ENCODE results near the gene PEAK1. TPM values are rescaled to one million over a fixed set of nuclear protein-coding genes. Genes with fewer than 3 reads are reported as not detected.
A peak's percentile ranks its signal among the peaks of the same experiment; 100 is the strongest.

PEAK1 gene
- polyA plus RNA-seq, 3 donors = 25.2 to 39.1 (median 31.0) TPM

- no peak for DNase-seq
Observed at GRCh38 chr15:77369168-77369567, 50.7 kb downstream of the PEAK1 start.

DNA sequence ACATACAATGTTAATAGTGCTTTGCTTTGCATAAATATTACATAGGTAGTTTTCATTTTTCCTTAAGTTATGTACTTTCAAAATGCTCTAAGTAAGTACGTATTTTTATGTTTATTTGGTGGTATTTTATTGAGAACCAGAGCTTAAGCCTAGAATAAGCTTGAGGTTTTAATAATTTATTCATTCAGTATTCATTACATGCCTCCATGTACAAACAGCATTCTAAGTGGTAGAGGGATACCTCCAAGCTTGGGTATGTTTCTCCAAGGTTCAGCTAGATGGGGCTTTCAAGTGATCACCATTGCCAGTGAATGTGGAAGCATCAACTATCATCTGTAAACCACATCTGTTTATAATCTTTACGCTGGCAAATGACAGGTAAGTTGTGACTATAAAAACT is 52.3 kb downstream of the PEAK1 start:
- no peak for DNase-seq

GRCh38 chr15:77361456-77361855 is 58.4 kb downstream of the PEAK1 start:
- no peak for DNase-seq

- no peak for DNase-seq
Observed at GRCh38 chr15:77358545-77359240, 61.2 kb downstream of the PEAK1 start.

DNA sequence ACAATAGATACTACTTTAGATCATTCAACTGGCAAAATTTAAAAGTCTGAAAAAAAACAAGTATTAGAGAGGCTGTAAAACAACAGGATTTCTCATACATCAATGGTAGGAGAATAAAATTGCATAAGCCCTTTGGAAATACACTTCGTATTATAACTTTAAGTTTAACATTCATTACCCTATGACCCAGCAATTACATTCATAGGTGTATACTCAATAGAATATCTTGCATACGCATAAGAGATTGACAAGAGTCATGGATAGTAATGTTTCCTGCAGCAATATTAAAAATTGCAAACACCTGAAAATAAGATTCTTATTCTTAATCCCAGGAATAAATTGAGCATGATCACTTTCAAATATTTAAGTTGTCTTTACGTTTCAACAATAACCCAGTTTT is 63.6 kb downstream of the PEAK1 start:
- no peak for DNase-seq

DNA sequence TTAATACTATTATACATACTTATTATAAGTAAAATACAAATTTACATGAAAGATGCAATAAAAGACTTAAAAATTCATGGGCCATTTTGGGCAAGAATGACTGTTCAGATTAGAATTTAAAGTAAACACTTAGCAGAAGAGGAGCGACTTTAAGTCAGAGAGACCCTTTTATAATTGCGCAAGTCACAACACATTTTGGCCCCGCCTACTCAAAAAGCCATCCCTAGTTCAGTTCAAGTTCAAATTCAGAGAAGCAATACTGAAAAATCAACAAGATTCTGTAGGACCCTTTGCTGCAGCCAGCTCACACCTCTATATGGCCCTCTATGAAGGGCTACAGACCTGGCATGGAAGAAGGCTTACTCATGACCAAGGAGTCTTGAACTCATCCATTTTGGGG is 64.6 kb downstream of the PEAK1 start:
- no peak for DNase-seq

DNA sequence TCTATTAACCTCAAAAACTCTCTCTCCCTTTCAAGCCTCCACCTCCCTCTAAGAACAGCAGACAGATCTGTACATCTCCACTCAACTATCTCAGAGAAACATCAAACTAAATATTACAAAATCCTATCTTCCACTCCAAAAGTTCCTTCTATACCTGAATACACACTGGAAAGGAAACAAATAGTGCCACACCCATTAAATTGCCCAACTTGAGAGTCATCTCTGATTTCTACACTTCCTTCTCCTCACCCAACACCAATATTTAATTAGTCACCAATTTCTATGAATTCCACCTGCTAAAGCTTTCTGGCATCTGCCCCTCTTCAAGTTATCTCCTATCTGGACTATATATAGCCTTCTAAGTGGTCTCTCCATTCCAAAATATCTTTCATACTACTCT is 65.8 kb downstream of the PEAK1 start:
- no peak for DNase-seq

- DNase-seq = no peak
Observed at GRCh38 chr15:77352887-77353286, 67.0 kb downstream of the PEAK1 start.

DNA sequence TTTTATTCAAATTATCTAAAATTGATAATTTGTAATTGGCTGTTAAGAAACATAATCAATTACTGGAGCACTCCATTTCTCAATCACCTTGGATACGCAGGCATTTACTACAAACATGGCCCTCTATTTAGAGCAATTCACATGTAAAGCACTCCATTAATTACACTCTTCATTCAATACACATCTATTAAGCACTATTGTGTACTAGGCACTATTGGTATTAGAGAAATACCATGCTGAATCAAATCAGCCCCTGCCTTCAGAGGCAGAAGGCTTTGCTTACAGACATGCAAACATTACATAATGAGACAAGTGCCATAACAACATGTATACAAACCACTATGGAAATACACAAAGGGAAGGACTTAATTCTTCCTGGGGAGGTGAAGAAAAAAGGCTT is 69.1 kb downstream of the PEAK1 start:
- no peak for DNase-seq

- peak; percentile 14 for DNase-seq
Observed at GRCh38 chr15:77349666-77350065, 70.2 kb downstream of the PEAK1 start.

DNA sequence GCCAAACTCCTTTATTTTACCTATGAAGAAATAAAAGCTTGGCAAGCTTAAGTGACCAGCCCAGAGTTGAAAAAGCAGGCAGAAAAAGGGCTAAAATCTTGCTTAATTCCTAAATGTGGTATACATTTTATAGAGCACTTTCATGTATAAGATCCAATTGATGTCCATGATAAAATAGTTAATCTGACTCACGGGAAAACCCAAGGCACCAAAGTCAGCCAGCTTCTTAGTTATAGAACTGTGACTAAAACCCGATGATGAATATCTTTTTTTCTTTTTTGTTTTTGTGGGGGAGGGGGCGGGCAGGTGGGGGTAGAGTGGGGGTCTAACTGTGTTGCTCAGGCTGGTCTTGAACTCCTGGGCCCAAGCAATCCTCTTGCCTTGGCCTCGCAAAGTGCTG is 71.4 kb downstream of the PEAK1 start:
- no peak for DNase-seq

GRCh38 chr15:77347197-77347596 is 72.7 kb downstream of the PEAK1 start:
- DNase-seq = no peak

GRCh38 chr15:77346245-77347036 is 73.5 kb downstream of the PEAK1 start:
- DNase-seq = no peak

- DNase-seq = no peak
Observed at GRCh38 chr15:77342807-77343206, 77.1 kb downstream of the PEAK1 start.

- DNase-seq = no peak
Observed at GRCh38 chr15:77340245-77340644, 79.7 kb downstream of the PEAK1 start.

- no peak for DNase-seq
Observed at GRCh38 chr15:77336006-77336405, 83.9 kb downstream of the PEAK1 start.

- no peak for DNase-seq
Observed at GRCh38 chr15:77335298-77335697, 84.6 kb downstream of the PEAK1 start.

DNA sequence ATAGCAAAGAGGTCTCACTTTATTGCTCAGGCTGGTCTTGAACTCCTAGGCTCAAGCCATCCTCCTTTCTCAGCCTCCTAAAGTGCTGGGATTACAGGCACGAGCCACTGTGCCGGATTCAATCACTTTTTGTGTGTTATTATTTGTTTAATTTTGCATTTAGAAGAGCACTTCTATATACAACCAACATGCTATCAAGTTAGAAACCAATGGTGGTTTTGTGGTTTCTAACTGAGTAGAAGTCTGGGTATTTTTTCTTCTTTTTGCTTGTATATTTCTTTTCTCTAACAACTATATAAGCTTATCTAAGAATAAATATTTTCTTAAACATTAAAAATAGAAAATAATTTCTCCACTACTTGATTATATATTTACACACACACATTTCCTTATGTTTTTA is 86.7 kb downstream of the PEAK1 start:
- DNase-seq = no peak

- no peak for DNase-seq
Observed at GRCh38 chr15:77329202-77329601, 90.7 kb downstream of the PEAK1 start.

DNA sequence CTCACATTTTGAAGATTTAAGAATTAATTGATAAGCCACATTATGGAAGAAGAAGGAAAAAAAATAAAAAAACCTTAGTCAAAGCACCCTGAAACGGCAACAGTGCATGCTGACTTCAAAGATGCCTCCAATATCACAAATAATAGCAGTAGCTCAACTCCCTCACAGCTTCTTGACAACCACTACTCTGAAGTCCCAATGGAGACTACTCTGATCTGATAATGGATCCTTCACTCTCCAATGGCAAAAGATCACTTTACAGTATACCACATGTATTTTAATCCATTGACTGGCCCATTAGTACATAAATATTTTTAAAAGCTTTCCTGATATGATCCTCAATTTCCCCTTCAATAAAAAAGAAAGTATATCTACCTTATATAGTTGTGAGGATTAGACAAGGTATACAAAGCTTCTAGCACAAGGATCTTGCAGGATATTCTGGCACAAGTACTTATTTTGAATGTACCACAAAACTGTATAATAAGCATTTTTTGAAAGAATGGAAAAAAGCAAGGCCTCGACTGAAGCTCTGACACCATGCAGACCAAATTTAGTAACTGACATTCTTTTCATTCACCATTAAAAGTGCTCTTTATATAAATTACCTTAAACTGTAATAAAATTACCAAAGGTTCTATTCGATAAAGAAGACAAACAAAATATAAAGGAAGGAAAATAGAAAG is 91.9 kb downstream of the PEAK1 start:
- DNase-seq = no peak

- DNase-seq = no peak
Observed at GRCh38 chr15:77327168-77327567, 92.7 kb downstream of the PEAK1 start.

GRCh38 chr15:77326366-77326765 is 93.5 kb downstream of the PEAK1 start:
- no peak for DNase-seq

DNA sequence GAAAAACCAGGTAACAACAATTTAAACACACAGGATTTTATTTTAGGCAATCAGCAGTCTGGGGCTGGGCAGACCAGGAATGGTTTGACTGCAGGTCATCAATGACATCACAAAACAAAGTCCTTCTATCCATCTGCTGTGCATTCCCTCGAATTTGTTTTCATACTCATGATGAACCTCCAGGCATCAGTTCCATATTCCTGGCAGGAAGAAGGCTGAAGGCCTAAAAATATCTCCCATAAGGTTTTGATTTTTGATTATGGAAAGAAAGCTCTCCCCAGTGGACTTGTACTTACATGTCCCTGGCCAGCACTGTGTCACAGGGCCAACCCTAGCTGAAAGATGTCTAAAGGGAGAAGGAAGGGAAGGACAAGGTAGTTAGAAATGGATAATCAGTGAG is 107.4 kb downstream of the PEAK1 start:
- no peak for DNase-seq
